ENCODE data around the gene SRRM3. TPM values are rescaled to one million over a fixed set of nuclear protein-coding genes. Genes with fewer than 3 reads are reported as not detected.
"Not testable (repeated sequence)": the region's sequence is repeated elsewhere in the genome, so short reads cannot be mapped to it uniquely, and the experiment has no call there.

The SRRM3 gene
- total RNA-seq, 1 donor: 0.36 TPM

GRCh38 chr7:76209310-76209709 lies 7.6 kb downstream of the SRRM3 start:
- H3K4me2 ChIP-seq (ENCODE audit: insufficient read depth, low read length): no peak overlapping the region
- H3K79me2 ChIP-seq (ENCODE audit: insufficient read depth, low read length): no peaks in the 10 kb centered on the region
- no peaks in the 10 kb centered on the region for H3K4me1 ChIP-seq (ENCODE audit: insufficient read depth, low read length)
- no peak overlapping the region for H3K4me3 ChIP-seq (ENCODE audit: insufficient read depth, low read length)
- peaks cover 2% of the 10 kb centered on the region for H3K27me3 ChIP-seq (ENCODE audit: insufficient read depth, low read length)
- H2AFZ ChIP-seq (ENCODE audit: low read length): no peak overlapping the region
- no peaks in the 10 kb centered on the region for H3K9me3 ChIP-seq (ENCODE audit: low read depth, low read length)
- no peak for DNase-seq (ENCODE audit: insufficient read length, low spot score, missing footprints)
- no peaks in the 10 kb centered on the region for H4K20me1 ChIP-seq (ENCODE audit: insufficient read depth, low read length)
- no peak for TF ChIP-seq CTCF (IDR thresholded peaks at IDR 0.05; ENCODE audit: extremely low read depth, low read depth, low read length)
- H3K27ac ChIP-seq (ENCODE audit: low read depth, low read length): no peak overlapping the region
- H3K36me3 ChIP-seq (ENCODE audit: insufficient read depth, low read length): no peaks in the 10 kb centered on the region

- Histone ChIP-seq H3K27ac (ENCODE audit: low read depth, low read length) (no peak overlapping the region), H3K4me3 (ENCODE audit: insufficient read depth, low read length) (no peak overlapping the region), H2AFZ (ENCODE audit: low read length) (no peak overlapping the region), H3K27me3 (ENCODE audit: insufficient read depth, low read length) (peaks cover 2% of the 10 kb centered on the region), H3K9me3 (ENCODE audit: low read depth, low read length) (no peaks in the 10 kb centered on the region), H3K4me2 (ENCODE audit: insufficient read depth, low read length) (no peak overlapping the region), H4K20me1 (ENCODE audit: insufficient read depth, low read length) (no peaks in the 10 kb centered on the region), H3K79me2 (ENCODE audit: insufficient read depth, low read length) (no peaks in the 10 kb centered on the region), H3K4me1 (ENCODE audit: insufficient read depth, low read length) (no peaks in the 10 kb centered on the region), H3K36me3 (ENCODE audit: insufficient read depth, low read length) (no peaks in the 10 kb centered on the region)
- DNase-seq (ENCODE audit: insufficient read length, low spot score, missing footprints): no peak
- no peak for TF ChIP-seq CTCF (IDR thresholded peaks at IDR 0.05; ENCODE audit: extremely low read depth, low read depth, low read length)
Measured at GRCh38 chr7:76211216-76211615, 9.5 kb downstream of the SRRM3 start.

DNA sequence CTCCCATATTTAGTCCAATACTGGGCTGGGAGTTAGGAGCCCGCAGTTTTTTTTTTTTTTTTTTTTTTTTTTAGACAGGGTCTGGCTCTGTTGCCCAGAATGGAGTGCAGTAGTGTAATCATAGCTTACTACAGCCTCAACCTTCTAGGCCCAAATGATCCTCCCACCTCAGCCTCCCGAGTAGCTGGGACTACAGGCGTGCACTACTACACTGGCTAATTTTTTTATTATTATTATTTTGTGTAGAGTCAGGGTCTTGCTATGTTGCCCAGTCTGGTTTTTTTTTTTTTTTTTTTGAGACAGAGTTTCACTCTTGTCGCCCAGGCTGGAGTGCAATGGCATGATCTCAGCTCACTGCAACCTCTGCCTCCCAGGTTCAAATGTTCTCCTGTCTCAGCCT lies 13.7 kb downstream of the SRRM3 start:
- not testable (repeated sequence) for H3K27ac ChIP-seq (ENCODE audit: low read depth, low read length); H3K4me3 ChIP-seq (ENCODE audit: insufficient read depth, low read length); H3K9me3 ChIP-seq (ENCODE audit: low read depth, low read length); H2AFZ ChIP-seq (ENCODE audit: low read length); DNase-seq (ENCODE audit: insufficient read length, low spot score, missing footprints); H3K4me1 ChIP-seq (ENCODE audit: insufficient read depth, low read length); H3K4me2 ChIP-seq (ENCODE audit: insufficient read depth, low read length); H4K20me1 ChIP-seq (ENCODE audit: insufficient read depth, low read length); H3K79me2 ChIP-seq (ENCODE audit: insufficient read depth, low read length); H3K36me3 ChIP-seq (ENCODE audit: insufficient read depth, low read length)
- H3K27me3 ChIP-seq (ENCODE audit: insufficient read depth, low read length): peaks cover 13% of the 10 kb centered on the region

DNA sequence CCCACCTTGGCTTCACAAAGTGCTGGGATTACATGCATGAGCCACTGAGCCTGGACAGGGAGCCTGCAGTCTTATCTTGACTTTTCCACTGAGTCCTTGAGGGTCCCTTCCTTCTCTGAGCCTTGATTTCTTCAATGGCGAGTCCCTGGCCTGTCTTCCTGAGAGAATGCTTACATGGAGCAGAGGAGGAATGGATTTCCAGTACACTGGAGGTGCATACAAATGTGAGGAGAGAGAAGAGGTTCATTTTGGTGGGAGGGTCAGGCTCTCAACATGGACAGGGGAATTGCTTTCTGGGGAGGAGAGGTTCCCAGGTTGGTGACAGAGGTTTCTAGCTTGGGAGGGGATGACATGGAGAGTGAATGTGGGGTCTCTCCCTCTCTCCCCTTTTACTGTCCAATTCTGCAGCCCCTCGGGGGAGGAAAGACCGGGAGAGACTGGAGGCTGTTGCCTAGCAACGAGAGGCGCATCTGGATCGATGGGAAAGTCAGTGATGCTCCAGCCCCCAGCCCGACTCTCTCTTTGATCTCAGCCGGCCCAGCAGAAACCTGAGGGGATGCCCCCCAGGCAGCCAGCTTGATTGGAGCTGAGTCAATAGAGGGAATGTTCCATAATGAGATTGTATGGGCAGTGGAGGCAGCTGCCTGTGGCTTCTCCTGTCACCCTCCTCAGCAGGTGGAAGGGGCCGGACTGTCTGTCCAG lies 14.8 kb downstream of the SRRM3 start:
- Histone ChIP-seq H3K4me2 (ENCODE audit: insufficient read depth, low read length) (no peak overlapping the region), H3K4me3 (ENCODE audit: insufficient read depth, low read length) (no peak overlapping the region), H3K36me3 (ENCODE audit: insufficient read depth, low read length) (no peaks in the 10 kb centered on the region), H3K4me1 (ENCODE audit: insufficient read depth, low read length) (no peaks in the 10 kb centered on the region), H3K27ac (ENCODE audit: low read depth, low read length) (no peak overlapping the region), H3K79me2 (ENCODE audit: insufficient read depth, low read length) (no peaks in the 10 kb centered on the region), H2AFZ (ENCODE audit: low read length) (no peak overlapping the region), H3K9me3 (ENCODE audit: low read depth, low read length) (no peaks in the 10 kb centered on the region), H3K27me3 (ENCODE audit: insufficient read depth, low read length) (peaks cover 13% of the 10 kb centered on the region), H4K20me1 (ENCODE audit: insufficient read depth, low read length) (no peaks in the 10 kb centered on the region)
- no peak for TF ChIP-seq CTCF (IDR thresholded peaks at IDR 0.05; ENCODE audit: extremely low read depth, low read depth, low read length)
- no peak for DNase-seq (ENCODE audit: insufficient read length, low spot score, missing footprints)

Measured in osteoblast (primary cell).